ENCODE results near the gene SLC35F1.

GRCh38 chr6:117961301-117961700 lies 54.2 kb downstream of the SLC35F1 start:
- no peak for TF ChIP-seq ZNF558 (tag by site-specific recombination; IDR thresholded peaks at IDR 0.05)
- TF ChIP-seq, protein P1, sequence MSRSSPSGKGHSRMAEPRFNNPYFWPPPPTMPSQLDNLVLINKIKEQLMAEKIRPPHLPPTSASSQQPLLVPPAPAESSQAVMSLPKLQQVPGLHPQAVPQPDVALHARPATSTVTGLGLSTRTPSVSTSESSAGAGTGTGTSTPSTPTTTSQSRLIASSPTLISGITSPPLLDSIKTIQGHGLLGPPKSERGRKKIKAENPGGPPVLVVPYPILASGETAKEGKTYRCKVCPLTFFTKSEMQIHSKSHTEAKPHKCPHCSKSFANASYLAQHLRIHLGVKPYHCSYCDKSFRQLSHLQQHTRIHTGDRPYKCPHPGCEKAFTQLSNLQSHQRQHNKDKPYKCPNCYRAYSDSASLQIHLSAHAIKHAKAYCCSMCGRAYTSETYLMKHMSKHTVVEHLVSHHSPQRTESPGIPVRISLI (tag by site-specific recombination; IDR thresholded peaks at IDR 0.05) = no peak
- no peak for TF ChIP-seq ZBTB7A (tag by site-specific recombination; IDR thresholded peaks at IDR 0.05; ENCODE audit: low read depth)
- no peak for TF ChIP-seq ZNF658 (tag by site-specific recombination; IDR thresholded peaks at IDR 0.05)
- no peak for TF ChIP-seq ZSCAN30 (tag by site-specific recombination; IDR thresholded peaks at IDR 0.05)
- TF ChIP-seq, protein P2, sequence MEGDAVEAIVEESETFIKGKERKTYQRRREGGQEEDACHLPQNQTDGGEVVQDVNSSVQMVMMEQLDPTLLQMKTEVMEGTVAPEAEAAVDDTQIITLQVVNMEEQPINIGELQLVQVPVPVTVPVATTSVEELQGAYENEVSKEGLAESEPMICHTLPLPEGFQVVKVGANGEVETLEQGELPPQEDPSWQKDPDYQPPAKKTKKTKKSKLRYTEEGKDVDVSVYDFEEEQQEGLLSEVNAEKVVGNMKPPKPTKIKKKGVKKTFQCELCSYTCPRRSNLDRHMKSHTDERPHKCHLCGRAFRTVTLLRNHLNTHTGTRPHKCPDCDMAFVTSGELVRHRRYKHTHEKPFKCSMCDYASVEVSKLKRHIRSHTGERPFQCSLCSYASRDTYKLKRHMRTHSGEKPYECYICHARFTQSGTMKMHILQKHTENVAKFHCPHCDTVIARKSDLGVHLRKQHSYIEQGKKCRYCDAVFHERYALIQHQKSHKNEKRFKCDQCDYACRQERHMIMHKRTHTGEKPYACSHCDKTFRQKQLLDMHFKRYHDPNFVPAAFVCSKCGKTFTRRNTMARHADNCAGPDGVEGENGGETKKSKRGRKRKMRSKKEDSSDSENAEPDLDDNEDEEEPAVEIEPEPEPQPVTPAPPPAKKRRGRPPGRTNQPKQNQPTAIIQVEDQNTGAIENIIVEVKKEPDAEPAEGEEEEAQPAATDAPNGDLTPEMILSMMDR (tag by site-specific recombination; IDR thresholded peaks at IDR 0.05) = no peak
- TF ChIP-seq ZNF221 (tag by site-specific recombination; IDR thresholded peaks at IDR 0.05; ENCODE audit: borderline replicate concordance) = no peak
- no peak for TF ChIP-seq ZSCAN5A (tag by site-specific recombination; IDR thresholded peaks at IDR 0.05)
- TF ChIP-seq ZNF501 (tag by site-specific recombination; IDR thresholded peaks at IDR 0.05) = no peak
- no peak for TF ChIP-seq ZNF121 (tag by site-specific recombination; IDR thresholded peaks at IDR 0.05)
- TF ChIP-seq, protein P3, sequence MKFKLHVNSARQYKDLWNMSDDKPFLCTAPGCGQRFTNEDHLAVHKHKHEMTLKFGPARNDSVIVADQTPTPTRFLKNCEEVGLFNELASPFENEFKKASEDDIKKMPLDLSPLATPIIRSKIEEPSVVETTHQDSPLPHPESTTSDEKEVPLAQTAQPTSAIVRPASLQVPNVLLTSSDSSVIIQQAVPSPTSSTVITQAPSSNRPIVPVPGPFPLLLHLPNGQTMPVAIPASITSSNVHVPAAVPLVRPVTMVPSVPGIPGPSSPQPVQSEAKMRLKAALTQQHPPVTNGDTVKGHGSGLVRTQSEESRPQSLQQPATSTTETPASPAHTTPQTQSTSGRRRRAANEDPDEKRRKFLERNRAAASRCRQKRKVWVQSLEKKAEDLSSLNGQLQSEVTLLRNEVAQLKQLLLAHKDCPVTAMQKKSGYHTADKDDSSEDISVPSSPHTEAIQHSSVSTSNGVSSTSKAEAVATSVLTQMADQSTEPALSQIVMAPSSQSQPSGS (tag by site-specific recombination; IDR thresholded peaks at IDR 0.05; ENCODE audit: low read depth) = no peak
- TF ChIP-seq YY1 (tag by site-specific recombination; IDR thresholded peaks at IDR 0.05) = no peak
